Measurements from ENCODE around the gene KAZALD1. TPM values are rescaled to one million over a fixed set of nuclear protein-coding genes. Genes with fewer than 3 reads are reported as not detected.

Gene KAZALD1
- total and polyA plus RNA-seq, 2 experiments from 2014 or later = 27.5 to 52.9 TPM

- Histone ChIP-seq H3K36me3 (no peaks in the 10 kb centered on the region), H3K27me3 (peaks cover 39% of the 10 kb centered on the region), H3K4me1 (ENCODE audit: low read depth) (peaks cover 14% of the 10 kb centered on the region), H3K27ac (no peak overlapping the region), H3K4me3 (no peak overlapping the region), H3K9me3 (ENCODE audit: low read depth) (no peaks in the 10 kb centered on the region)
- DNase-seq (ENCODE audit: low read depth in 1 of 2, low spot score in 1 of 2) = no peak
- no peak for TF ChIP-seq CTCF (IDR thresholded peaks at IDR 0.05; ENCODE audit: low read depth, low read length)
Observed at GRCh38 chr10:101076630-101077029, 14.8 kb downstream of the KAZALD1 start.

- Histone ChIP-seq H3K4me1 (ENCODE audit: low read depth) (peaks cover 7% of the 10 kb centered on the region), H3K27me3 (peaks cover 64% of the 10 kb centered on the region), H3K27ac (no peak overlapping the region), H3K4me3 (no peak overlapping the region), H3K36me3 (no peaks in the 10 kb centered on the region), H3K9me3 (ENCODE audit: low read depth) (no peaks in the 10 kb centered on the region)
- TF ChIP-seq CTCF (IDR thresholded peaks at IDR 0.05; ENCODE audit: low read depth, low read length) = no peak
- DNase-seq (ENCODE audit: low read depth in 1 of 2, low spot score in 1 of 2) = no peak
Observed at GRCh38 chr10:101079874-101080273, 18.1 kb downstream of the KAZALD1 start.

GRCh38 chr10:101080933-101081931, 19.4 kb downstream of the KAZALD1 start:
- Histone ChIP-seq H3K4me1 (ENCODE audit: low read depth) (no peaks in the 10 kb centered on the region), H3K27me3 (peaks cover 77% of the 10 kb centered on the region), H3K27ac (no peak overlapping the region), H3K9me3 (ENCODE audit: low read depth) (no peaks in the 10 kb centered on the region), H3K36me3 (no peaks in the 10 kb centered on the region), H3K4me3 (no peak overlapping the region)
- peak; percentile 44 to 79 for DNase-seq (ENCODE audit: low read depth in 1 of 2, low spot score in 1 of 2)
- no peak for TF ChIP-seq CTCF (IDR thresholded peaks at IDR 0.05; ENCODE audit: low read depth, low read length)

- DNase-seq (ENCODE audit: low read depth in 1 of 2, low spot score in 1 of 2) = no peak
- no peak for TF ChIP-seq CTCF (IDR thresholded peaks at IDR 0.05; ENCODE audit: low read depth, low read length)
- Histone ChIP-seq H3K27ac (no peak overlapping the region), H3K36me3 (no peaks in the 10 kb centered on the region), H3K4me1 (ENCODE audit: low read depth) (no peaks in the 10 kb centered on the region), H3K9me3 (ENCODE audit: low read depth) (no peaks in the 10 kb centered on the region), H3K27me3 (peaks cover 75% of the 10 kb centered on the region), H3K4me3 (no peak overlapping the region)
Observed at GRCh38 chr10:101085846-101086245, 24.1 kb downstream of the KAZALD1 start.

DNA sequence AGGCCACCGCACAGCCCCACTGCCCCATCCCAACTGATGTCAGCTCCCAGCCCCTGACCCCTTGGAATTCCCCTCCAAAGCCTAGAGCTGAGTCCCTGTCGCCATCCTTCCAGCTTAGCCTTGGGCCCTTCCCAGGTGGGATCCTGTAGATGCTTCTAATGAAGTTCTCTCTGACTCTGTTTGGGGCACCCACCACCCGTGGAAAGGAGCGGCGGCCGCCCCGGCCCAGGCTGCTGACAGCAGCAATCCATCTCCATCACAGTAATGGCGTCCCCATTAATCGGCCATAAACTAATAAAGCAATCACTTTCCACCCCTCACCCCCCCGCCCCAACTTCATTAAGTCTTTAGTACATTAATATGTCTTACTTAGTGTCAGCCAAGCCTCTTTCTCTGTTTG, 25.6 kb downstream of the KAZALD1 start:
- DNase-seq (ENCODE audit: low read depth in 1 of 2, low spot score in 1 of 2) = no peak
- H3K27ac ChIP-seq = no peak overlapping the region
- no peaks in the 10 kb centered on the region for H3K36me3 ChIP-seq
- H3K27me3 ChIP-seq = peaks cover 73% of the 10 kb centered on the region
- no peaks in the 10 kb centered on the region for H3K4me1 ChIP-seq (ENCODE audit: low read depth)
- H3K4me3 ChIP-seq = no peak overlapping the region
- no peak for TF ChIP-seq CTCF (IDR thresholded peaks at IDR 0.05; ENCODE audit: low read depth, low read length)
- H3K9me3 ChIP-seq (ENCODE audit: low read depth) = no peaks in the 10 kb centered on the region
